GM06990 (cell line): Measurements from ENCODE around the gene MYOF.

Experiments
- DNase-seq: peaks from one replicate; pipeline ENCODE4 v3.0.0-alpha.2; 2011; ENCODE audit not compliant: insufficient read length; ENCODE audit errors: extremely low read depth
- H3K27me3 ChIP-seq: replicated peaks from 2 replicates; pipeline ENCODE4 v1.6.0; 2011; ENCODE audit warnings: low read length; ENCODE audit not compliant: control insufficient read depth, insufficient read depth
- H3K36me3 ChIP-seq: 2 replicates; pipeline ENCODE4 v1.5.1; 2011; ENCODE audit warnings: low read length; ENCODE audit not compliant: control insufficient read depth, insufficient read depth
- H3K4me3 ChIP-seq: replicated peaks from 2 replicates; pipeline ENCODE4 v1.5.1; 2011; ENCODE audit warnings: low read depth, mild to moderate bottlenecking, control low read depth, low read length
- TF ChIP-seq, protein P1 (sequence below): IDR thresholded peaks from 2 replicates; pipeline ENCODE4 v1.5.1; 2011; ENCODE audit warnings: low read length, control low read depth, mild to moderate bottlenecking, inconsistent platforms; ENCODE audit not compliant: insufficient read depth, poor library complexity, severe bottlenecking

Gene MYOF

DNA sequence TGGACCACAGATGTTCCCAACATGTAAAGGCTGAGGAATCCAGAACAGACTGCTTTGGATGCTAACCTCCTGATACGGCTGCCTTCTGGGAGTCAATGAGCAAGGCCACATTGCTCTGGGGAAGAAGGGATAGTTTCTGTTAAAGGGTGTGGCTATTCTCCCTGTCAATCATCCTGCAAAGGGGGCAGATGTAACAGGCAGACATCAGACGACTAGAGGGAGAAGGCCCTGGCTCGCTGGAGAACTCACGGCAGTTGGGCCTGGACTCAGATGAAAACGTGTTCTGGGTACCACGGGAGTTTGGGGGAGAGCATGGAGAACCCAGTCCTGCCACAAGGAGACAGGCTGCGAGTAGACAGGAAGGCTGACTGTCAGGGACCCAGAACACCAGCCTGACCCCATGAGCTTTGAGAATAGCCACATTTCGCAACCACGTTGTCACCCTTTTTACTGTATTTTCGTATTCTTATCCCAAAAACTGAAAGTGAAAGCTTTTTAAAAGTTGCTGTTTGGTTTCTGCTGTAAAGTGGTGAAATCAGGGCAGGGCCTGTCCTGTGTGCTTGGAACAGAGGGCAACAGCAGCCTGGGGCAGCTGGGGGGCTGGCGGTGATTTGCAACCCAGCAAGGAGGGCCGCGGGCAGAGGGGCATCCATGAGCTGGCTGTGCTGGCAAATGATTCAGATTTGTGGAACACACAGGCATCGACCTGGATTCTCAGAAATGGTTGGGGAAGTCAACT lies 95.3 kb downstream of the MYOF start:
- H3K36me3 ChIP-seq: no peaks in the 10 kb centered on the region
- H3K27me3 ChIP-seq: no peaks in the 10 kb centered on the region
- no peak for DNase-seq
- TF ChIP-seq, protein P1, sequence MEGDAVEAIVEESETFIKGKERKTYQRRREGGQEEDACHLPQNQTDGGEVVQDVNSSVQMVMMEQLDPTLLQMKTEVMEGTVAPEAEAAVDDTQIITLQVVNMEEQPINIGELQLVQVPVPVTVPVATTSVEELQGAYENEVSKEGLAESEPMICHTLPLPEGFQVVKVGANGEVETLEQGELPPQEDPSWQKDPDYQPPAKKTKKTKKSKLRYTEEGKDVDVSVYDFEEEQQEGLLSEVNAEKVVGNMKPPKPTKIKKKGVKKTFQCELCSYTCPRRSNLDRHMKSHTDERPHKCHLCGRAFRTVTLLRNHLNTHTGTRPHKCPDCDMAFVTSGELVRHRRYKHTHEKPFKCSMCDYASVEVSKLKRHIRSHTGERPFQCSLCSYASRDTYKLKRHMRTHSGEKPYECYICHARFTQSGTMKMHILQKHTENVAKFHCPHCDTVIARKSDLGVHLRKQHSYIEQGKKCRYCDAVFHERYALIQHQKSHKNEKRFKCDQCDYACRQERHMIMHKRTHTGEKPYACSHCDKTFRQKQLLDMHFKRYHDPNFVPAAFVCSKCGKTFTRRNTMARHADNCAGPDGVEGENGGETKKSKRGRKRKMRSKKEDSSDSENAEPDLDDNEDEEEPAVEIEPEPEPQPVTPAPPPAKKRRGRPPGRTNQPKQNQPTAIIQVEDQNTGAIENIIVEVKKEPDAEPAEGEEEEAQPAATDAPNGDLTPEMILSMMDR: no peak
- H3K4me3 ChIP-seq: no peak overlapping the region

DNA sequence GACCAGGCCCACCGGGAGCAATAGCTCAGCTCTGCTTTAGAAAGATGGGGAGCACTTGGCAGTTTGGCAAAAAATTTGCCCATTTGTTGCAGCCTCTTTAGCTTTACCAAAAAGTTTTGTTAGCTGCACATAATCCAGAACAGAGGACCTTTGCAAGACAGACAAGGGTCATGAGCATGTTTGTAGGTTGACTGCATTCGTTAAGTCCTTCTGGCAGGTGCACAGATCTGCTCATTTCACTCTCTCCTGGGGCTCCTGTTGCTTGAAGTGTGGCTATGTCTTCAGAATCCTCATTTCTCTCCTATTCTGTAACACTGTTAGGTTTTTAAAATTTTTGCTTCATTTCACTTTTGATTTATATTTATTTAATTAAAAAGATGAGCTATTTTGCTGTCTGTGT lies 96.8 kb downstream of the MYOF start:
- Histone ChIP-seq H3K36me3 (no peaks in the 10 kb centered on the region), H3K4me3 (no peak overlapping the region), H3K27me3 (no peaks in the 10 kb centered on the region)
- no peak for DNase-seq
- TF ChIP-seq, protein P1: no peak

DNA sequence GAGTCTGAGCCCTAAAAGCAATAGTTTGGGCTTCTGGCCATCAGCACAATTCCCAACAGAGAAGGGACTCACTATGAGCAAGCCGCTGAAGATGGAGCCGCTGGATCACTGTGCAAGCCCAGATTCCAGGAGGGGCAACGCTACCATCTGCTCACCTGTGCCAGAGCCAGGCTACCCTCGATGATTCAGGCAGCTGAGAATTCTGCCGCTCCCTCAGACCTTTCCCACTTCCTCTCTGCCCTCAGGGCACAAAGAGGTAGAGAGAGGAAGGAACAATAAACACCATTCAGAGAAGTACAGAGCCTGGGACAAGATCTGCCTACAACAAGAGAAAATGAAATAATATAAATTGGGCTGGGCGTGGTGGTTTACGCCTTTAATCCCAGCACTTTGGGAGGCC lies 98.1 kb downstream of the MYOF start:
- Histone ChIP-seq H3K4me3 (no peak overlapping the region), H3K27me3 (no peaks in the 10 kb centered on the region), H3K36me3 (no peaks in the 10 kb centered on the region)
- TF ChIP-seq, protein P1: no peak
- DNase-seq: no peak

DNA sequence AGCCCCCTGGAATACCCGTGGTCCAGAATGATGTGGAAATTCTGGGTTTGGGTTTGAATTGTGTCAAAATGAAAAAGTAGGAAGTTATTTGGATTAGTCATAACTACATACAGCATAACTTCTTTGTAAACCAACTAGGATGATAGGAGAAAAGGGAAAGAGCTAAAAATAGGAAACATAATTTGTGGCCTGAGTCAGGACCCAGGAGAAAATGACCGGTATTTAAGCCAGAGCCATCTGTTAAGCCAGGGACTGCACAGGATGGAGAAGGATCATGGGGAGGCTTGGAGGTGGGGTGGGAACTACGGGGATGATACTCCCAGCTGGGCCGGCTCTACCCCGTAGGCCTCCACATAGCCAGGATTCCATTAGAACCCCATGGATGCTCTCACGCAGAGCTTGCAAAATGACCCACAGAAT lies 98.6 kb downstream of the MYOF start:
- TF ChIP-seq, protein P1: no peak
- H3K27me3 ChIP-seq: no peaks in the 10 kb centered on the region
- DNase-seq: no peak
- no peaks in the 10 kb centered on the region for H3K36me3 ChIP-seq
- no peak overlapping the region for H3K4me3 ChIP-seq

DNA sequence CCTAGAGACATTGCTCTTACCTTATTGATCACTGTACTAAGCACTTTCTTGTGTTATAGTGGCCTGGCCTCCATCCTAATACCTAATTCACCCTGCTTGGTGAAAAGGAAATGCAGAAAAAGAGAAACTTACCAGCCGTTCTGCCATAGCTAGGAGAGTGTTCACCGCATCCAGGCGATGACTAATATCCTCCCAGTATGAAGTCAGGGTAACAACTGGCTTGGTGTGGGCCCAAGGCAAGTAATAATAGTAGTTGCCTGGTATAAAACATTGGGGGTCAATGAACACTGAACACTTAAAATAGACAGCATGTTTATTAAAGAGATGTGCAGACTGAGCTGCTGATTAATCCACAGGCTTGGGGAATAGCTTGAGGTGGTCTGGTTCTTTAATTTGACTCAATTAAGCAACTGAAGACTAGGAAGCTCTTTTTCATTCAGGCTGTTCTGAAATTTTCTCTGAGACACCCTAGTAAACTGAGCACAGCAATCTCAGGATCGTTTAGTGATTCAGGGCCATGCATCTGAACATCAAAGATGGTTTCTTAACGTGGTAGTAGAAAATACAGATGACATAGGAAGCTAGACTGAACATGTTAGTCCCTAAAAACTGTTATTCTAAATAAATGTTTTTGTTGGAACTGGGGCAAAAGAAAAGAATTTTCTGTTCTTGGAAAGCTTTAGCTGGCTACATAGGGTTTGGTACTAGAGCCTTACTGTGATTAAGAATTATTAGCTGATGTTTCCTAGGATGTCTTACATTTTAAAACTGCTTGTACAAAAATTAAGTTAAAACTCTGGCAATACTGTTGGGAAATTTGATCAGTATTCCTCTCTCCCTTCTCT lies 102.2 kb downstream of the MYOF start:
- no peaks in the 10 kb centered on the region for H3K36me3 ChIP-seq
- TF ChIP-seq, protein P1: no peak

More for the DNA sequence above, 102.2 kb downstream of the MYOF start:
- DNase-seq: no peak
- Histone ChIP-seq H3K4me3 (no peak overlapping the region), H3K27me3 (no peaks in the 10 kb centered on the region)
